RKO (cell line): Measurements from ENCODE around the gene UVRAG.

ENCODE experiments used
- DNase-seq: peaks from one replicate; pipeline ENCODE4 v3.0.0-alpha.2; 2016; ENCODE audit warnings: low spot score

Gene UVRAG

DNA sequence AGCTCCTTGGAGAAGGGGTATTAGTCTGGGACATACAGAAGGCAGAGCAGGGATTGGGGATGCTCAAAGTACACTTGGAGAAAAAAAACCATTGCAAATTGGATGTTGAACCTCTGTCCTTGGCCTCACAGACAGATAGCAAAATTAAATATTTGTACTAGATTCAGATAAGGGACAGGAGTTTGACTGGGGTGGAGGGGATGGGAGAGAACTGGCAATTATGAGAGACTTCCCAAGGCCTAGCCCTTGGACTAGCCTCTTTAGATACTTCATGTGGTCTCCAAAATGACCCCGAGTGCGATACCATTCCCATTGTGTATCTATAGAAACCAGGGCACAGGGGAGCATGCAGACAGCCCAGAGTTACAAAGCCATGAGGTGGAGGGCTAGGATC lies 30.9 kb upstream of the UVRAG start:
- no peak for DNase-seq

DNA sequence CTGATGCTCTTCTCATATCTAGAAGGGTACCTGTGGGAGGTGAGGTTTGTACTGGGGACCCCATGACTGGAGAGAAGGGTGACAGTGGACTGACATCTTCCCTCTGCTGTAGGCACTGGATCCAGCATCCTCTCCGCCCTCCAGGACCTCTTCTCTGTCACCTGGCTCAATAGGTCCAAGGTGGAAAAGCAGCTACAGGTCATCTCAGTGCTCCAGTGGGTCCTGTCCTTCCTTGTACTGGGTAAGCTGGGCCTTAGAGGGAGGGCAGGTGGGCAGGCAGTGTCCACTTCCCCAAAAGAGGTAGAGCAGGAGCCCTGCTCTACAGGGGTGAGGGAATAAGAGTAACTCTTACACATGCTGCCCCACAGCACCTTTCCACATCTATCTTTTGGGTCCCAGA lies 30.5 kb upstream of the UVRAG start:
- no peak for DNase-seq

- no peak for DNase-seq
These were observed 29.8 kb upstream of the UVRAG start for GRCh38 chr11:75785187-75785586.

DNA sequence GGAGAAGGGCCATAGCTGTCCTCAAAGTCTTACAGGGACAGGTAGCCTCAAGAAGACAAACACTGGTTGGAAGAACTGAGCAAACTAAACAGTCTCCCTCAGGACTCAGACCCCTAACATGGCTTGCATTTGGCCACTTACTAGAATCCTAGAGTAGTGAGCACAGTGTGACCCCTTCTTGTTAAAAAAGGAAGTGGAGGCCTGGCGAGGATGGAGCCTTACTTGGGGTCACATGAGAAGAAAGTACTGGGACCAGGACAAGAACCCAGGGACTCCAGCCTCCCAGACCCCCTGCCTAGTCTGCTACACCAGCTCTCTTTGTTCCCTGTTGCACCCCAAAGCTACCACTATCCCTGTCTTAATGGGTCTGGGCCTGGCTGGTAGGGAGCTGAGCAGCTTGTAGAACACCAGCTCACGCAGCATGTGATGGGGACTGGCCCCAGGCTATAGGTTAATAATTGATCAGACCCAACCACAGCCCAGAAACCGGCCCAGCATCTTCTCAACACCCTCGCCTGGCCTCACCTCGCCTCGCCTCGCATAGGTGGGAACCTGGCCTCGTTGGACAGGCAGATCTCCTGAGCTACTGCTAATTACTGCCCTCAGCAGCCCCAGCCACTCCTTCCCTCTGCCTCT lies 28.8 kb upstream of the UVRAG start:
- no peak for DNase-seq

DNA sequence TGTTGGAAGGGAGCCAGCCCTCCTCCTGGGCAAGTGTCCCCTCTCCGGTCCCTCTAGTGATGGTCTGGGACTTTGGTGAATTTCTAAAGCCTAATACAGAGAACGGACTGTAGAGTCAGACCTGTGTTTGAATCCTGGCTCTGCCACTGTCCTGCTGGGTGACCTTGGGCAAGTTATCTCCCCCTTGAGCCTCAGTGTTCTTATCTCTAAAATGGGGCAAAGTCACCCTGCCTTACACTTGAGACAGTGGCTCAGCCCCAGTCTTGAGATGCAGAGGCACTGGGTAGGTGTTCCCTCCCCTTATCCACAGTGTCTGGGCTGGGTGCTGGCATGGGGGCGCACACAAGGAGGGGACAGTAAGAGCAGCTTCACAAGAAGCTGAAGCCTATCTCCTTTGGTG lies 25.5 kb upstream of the UVRAG start:
- no peak for DNase-seq

GRCh38 chr11:75790986-75791385 lies 24.0 kb upstream of the UVRAG start:
- DNase-seq, result no peak

DNA sequence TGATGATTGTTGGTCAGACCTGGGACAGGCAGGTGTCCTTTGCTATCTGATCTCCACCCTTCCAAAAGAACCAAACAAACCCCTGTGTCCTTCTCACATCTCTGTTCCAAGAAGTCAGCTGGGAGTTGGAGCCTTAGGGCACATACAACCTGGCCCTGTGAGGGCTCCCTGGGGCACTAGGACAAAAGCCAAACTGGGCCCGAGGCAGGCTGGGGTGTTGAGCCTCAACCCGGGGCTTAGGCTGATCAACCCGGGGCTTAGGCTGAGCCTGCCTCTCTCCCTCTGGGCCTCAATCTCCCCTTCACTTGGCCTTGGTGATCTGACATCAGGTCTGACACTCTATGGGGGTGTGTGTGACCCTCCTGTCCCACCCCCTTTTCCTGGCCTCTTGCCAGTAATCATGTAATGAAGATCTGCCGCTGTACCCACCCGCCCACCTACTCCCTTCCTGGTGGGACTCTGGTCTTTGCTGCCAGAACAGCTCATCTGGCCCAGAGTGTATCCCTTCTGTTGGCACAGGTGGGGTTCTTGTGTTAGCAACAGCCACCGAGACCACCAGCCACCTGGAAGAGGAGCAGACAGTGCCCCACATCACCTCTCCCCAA lies 22.8 kb upstream of the UVRAG start:
- no peak for DNase-seq

DNA sequence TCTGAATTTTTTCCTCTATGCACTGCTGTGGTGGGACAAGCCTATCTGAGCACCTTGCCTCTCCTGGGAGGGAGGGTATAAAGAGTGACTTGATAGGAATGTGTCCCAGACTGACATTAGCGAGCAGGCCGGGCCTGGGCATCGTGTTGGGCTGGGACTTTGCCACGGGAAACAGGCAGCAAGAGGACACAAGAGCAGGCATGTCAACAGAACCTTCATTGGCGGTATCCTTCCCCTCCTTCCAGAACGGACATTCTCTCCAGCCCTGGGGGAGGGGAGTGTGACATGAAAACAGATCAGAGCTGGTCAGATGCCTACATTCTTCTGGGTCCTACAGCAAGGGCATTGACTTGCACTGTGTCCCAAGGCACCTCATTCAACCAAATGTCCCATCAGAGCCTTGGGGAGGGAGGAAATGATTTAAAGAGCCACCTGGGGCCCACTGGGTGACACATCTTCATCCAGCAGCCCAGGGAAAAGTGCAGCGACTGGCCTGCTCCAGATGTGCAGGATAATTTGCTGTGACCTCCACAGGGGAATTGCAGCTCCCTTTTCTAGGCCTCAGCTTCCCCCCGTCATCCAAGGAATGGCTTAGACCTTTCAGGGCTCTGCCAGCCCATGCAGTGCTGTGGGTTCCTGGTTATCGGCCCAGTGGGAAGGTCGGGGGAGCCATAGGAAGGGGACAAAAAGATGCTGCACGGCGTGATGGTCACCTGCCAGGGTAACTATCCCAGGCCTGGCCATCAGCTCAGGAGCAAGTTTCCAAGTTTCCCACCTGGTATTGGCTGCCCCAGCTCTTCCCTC lies 21.8 kb upstream of the UVRAG start:
- DNase-seq, result no peak

- no peak for DNase-seq
These were observed 21.0 kb upstream of the UVRAG start for GRCh38 chr11:75793966-75794365.

DNA sequence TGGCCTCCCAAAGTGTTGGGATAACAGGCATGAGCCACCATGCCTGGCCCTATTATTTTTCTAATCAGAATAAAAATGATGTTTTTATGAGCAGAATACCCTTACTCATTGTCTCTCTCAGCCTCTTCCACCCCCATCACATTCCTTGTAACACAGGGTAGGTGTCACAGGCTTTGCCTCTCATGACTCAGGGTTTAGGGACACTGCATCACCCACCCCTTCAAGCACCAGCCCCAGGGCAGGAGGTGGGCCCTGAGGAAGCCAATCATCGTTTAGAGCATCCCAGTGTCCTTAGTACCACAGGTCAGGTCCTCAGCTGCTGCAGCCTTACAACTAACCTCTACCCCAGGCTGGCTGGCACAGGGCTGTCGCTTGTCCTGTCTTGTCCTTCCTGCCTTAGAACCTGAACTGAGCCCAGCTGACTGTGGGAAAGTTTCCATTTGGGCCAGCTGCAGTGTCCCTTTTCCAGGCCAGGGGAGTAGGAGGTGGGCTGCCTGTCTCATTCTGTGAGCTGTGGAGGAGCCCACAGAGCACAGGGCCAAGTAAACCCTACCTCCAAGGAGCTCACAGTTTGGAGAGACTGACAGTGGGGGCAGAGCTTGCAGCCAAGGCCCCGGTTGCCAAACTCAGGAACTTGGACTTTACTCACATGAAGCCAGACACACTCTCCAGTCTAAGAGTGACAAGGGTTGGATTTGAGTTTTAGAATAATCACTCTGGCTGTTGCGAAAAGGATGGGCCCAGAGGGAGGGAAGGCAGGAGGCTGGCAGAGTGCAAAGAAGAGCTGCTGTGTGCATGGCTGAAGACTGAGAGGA lies 19.5 kb upstream of the UVRAG start:
- no peak for DNase-seq

- no peak for DNase-seq
These were observed 18.9 kb upstream of the UVRAG start for GRCh38 chr11:75796091-75796435.

DNA sequence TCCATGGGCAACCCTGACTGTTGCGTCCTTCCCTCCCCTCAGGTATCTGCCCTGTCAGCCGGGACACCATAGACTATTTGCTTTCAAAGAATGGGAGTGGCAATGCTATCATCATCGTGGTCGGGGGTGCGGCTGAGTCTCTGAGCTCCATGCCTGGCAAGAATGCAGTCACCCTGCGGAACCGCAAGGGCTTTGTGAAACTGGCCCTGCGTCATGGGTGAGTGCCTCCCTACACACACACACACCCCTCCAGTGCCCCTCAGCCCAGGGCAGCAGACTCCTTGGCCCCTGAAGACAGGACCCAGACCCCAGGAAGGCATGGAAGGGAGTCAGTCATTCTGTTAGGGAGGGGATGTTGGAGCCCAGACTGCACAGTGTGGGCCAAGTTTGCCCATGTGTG lies 17.9 kb upstream of the UVRAG start:
- no peak for DNase-seq

- no peak for DNase-seq
These were observed 17.2 kb upstream of the UVRAG start for GRCh38 chr11:75797792-75798191.

- DNase-seq, result no peak
These were observed 14.8 kb upstream of the UVRAG start for GRCh38 chr11:75800136-75800675.

GRCh38 chr11:75800728-75801361 lies 14.2 kb upstream of the UVRAG start:
- no peak for DNase-seq

DNA sequence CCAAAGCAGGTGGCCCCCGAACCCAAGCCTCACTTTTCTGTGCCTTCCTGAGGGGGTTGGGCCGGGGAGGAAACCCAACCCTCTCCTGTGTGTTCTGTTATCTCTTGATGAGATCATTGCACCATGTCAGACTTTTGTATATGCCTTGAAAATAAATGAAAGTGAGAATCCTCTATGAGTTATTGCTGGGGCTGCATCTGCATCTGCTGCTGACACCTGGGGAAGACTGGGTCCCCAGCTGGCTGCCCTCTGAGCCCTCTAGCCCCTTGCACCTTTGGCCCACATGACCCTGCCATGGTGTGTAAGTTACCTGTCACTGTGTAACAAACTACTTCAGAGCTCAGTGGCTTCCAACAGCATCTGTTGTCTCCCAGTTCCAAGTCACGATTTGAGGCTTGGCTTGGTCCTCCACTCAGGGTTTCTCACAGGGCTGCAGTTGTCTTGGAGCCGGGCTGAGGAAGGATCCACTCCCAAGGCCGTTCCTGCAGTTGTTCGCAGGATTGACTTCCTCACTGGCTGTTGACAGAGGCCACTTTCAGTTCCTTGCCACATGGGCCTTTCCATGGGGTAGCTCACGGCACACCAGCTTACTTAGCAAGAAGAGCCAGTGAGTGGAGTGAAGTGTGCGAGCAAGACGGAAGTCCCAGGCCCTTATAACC lies 13.5 kb upstream of the UVRAG start:
- no peak for DNase-seq

- no peak for DNase-seq
These were observed 12.7 kb upstream of the UVRAG start for GRCh38 chr11:75802021-75802912.

DNA sequence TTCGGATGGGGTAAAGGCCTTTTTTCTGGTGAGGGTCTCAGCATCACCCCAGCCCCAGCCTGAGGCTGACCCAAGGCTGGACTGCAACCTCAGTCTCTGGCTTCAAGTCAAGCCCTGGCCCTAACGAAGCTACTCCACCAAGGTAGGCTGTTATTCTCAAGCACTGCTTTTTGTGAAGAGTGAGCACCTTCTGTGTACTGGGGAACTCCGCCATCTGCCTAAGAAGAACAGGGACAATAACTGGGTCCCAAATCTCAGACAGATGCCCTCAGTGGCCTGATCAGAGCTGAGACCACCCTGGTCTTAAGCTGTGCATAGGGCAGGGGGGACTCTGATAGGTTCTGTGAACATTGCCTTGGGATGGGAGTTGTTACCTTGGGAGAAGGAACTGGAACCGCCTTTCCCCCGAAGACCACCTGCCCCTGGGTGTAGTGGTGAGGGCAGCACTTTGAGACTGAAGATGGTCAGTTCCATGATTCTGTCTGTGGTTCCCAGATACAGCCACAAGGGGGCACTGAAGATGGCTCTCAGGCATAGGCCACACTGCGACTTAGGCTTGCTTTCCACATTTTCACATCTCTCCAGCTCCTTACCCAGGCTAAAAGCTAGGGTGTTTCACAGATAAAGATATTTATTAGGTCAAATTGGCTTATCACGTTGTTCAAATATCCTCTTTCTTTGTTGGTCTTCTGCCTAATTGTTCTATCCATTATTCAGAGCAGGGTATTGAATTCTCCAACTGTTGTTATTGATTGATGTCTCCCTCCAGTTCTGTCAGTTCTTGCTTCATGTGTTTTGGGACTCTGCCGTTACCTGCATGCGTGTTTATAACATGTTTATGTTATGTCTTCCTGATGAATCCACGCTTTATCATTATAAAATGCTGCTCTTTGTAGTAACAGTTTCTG lies 11.8 kb upstream of the UVRAG start:
- DNase-seq, result peak; percentile 65

GRCh38 chr11:75809111-75809510 lies 5.9 kb upstream of the UVRAG start:
- DNase-seq, result no peak
